ENCODE results near the gene PWWP2B.

PWWP2B gene

GRCh38 chr10:132466520-132467463, 69.8 kb downstream of the PWWP2B start:
- TF ChIP-seq CTCF (IDR thresholded peaks at IDR 0.05; ENCODE audit: low read depth, low read length): no peak
- DNase-seq (ENCODE audit: extremely low read depth, low read depth): no peak

Measured in AG09319 (cell line).